Medulla oblongata (tissue), 1 donor: ENCODE measurements around the gene CNBD2.
"Not testable (repeated sequence)": the region's sequence is repeated elsewhere in the genome, so short reads cannot be mapped to it uniquely, and the experiment has no call there.

Source experiments
- DNase-seq: peaks from one replicate; pipeline ENCODE4 v3.0.0-alpha.2; 2015; ENCODE audit errors: extremely low spot score

Gene CNBD2

GRCh38 chr20:36061754-36062153 is 93.4 kb downstream of the CNBD2 start:
- DNase-seq = peak; percentile 52

- no peak for DNase-seq
These were observed 94.4 kb downstream of the CNBD2 start for GRCh38 chr20:36062799-36063198.

GRCh38 chr20:36063916-36064657 is 95.7 kb downstream of the CNBD2 start:
- no peak for DNase-seq

- DNase-seq = peak; percentile 94
These were observed 96.5 kb downstream of the CNBD2 start for GRCh38 chr20:36064658-36065426.

GRCh38 chr20:36065427-36065998 is 97.1 kb downstream of the CNBD2 start:
- no peak for DNase-seq

GRCh38 chr20:36066777-36067176 is 98.4 kb downstream of the CNBD2 start:
- no peak for DNase-seq

- DNase-seq = not testable (repeated sequence)
These were observed 100.1 kb downstream of the CNBD2 start for GRCh38 chr20:36068526-36068925.

GRCh38 chr20:36070451-36070850 is 102.1 kb downstream of the CNBD2 start:
- DNase-seq = peak; percentile 79

GRCh38 chr20:36071848-36072247 is 103.5 kb downstream of the CNBD2 start:
- no peak for DNase-seq

- no peak for DNase-seq
These were observed 106.6 kb downstream of the CNBD2 start for GRCh38 chr20:36074983-36075382.

GRCh38 chr20:36077762-36078161 is 109.4 kb downstream of the CNBD2 start:
- not testable (repeated sequence) for DNase-seq

- DNase-seq = no peak
These were observed 111.1 kb downstream of the CNBD2 start for GRCh38 chr20:36079486-36079885.

GRCh38 chr20:36079984-36080383 is 111.6 kb downstream of the CNBD2 start:
- DNase-seq = not testable (repeated sequence)
